GM13976 (cell line): ENCODE data around the gene COMTD1.
"Not testable (repeated sequence)": the region's sequence is repeated elsewhere in the genome, so short reads cannot be mapped to it uniquely, and the experiment has no call there.

Source experiments
- DNase-seq: peaks from one replicate; pipeline ENCODE4 v3.0.0; 2012; ENCODE audit warnings: low spot score
- in situ Hi-C: fragments of 300-500 bp; cut with MboI; formaldehyde crosslinking; loops from one replicate; pipeline ENCODE4 v1.12.0; 2022; ENCODE audit warnings: low sequenced_read_pairs, mixed read lengths, inconsistent platforms; ENCODE audit not compliant: unreplicated experiment
- TF ChIP-seq, protein P1 (sequence below): IDR thresholded peaks from 2 replicates; pipeline ENCODE4 v1.5.1; 2012; ENCODE audit warnings: borderline replicate concordance, mild to moderate bottlenecking; ENCODE audit not compliant: insufficient read depth; ENCODE audit errors: extremely low read depth, missing control alignments, control extremely low read depth

Gene COMTD1

DNA sequence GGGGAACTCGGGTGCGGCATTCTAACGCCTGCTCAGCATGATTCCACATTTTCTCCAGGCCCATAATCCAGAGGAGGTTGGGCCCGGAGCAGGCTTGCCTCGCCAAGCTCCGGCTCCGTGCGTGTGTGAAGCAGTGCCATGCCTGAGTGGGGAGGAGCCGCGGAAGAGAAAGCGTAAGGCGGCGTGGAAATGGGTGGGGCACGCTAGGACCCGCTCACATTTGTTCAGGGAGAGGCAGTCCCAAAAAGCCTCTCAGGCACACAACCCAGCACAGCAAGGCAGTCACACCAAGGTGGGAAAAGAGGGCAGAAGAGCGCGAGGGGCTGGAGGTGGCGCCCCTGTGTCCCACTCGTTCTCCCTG is 25.9 kb downstream of the COMTD1 start:
- in situ Hi-C loops = no loop called here

DNA sequence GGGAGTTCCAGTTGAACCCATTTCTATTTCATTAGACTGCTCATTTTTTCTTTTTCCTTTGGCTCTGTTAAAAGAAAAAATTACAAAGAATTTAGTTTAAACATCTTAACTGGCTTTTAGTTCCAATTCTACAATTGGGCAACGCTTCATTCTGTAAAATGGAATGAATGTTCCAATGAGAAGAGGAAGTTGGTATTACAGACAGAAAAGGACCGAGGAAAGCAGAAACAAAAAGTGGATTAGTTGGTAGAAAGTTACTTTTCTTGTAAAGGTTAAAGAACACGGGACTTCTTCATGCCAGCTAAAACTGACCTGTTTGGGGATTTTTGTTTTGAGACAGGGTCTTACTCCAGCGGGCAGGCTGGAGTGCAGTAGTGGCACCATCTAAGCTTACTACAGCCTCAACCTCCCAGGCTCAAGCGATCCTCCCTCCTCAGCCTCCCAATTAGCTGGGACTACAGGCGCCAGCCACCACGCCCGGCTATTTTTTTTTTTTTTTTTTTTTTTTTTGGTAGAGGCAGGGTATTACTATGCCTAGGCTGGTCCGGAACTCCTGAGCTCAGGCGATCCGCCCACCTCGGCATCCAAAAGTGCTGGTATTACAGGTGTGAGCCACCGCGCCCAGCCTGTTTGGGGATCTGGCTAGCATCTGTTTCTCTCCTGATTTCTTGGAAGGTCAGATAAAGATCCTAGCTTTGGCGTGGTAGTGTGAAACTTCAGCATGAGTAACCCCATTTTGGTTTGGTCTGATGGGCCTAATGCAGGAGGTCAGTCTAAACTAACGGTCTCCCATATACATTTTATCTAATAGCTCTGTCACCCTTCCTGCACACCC is 26.5 kb downstream of the COMTD1 start:
- no peak for DNase-seq
- in situ Hi-C loops = no loop called here
- TF ChIP-seq, protein P1, sequence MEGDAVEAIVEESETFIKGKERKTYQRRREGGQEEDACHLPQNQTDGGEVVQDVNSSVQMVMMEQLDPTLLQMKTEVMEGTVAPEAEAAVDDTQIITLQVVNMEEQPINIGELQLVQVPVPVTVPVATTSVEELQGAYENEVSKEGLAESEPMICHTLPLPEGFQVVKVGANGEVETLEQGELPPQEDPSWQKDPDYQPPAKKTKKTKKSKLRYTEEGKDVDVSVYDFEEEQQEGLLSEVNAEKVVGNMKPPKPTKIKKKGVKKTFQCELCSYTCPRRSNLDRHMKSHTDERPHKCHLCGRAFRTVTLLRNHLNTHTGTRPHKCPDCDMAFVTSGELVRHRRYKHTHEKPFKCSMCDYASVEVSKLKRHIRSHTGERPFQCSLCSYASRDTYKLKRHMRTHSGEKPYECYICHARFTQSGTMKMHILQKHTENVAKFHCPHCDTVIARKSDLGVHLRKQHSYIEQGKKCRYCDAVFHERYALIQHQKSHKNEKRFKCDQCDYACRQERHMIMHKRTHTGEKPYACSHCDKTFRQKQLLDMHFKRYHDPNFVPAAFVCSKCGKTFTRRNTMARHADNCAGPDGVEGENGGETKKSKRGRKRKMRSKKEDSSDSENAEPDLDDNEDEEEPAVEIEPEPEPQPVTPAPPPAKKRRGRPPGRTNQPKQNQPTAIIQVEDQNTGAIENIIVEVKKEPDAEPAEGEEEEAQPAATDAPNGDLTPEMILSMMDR = no peak

More for the DNA sequence above, 25.9 kb downstream of the COMTD1 start:
- TF ChIP-seq, protein P1 = no peak
- DNase-seq = peak; percentile 77

DNA sequence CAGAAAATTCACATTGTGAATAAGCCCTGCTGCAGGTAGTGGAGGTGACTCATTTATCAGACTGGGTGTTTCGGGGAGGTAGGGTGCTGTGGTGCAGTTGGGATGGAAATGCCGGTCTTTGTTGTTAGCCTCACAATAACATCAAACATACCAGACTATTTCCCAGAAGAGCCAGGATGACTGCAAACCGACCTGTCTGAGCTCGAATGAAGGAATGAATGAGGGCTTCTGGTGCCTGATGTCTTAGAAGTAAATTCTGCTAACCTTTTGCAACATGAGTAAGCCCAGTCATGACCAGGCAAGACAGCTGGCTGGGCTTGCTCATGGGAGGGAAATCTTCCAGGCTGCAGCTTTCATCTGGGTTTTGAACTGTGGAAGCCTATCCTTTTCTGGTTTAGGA is 27.6 kb downstream of the COMTD1 start:
- in situ Hi-C loops = no loop called here
- no peak for DNase-seq
- TF ChIP-seq, protein P1 = no peak

DNA sequence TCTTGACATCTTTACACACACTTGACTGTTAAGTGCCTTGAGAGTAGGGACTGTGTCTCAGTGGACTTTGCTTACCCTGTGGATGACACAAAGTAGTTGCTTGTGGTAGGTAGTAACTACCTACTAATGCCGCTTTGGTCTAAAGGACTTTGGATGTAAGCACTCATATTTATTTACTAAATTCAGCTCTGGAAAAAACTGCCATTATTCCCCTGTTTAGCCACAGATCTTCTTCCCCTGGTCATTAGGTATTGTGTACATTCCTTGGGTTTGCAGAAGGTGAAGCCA is 28.0 kb downstream of the COMTD1 start:
- in situ Hi-C loops = no loop called here
- TF ChIP-seq, protein P1 = no peak
- no peak for DNase-seq

DNA sequence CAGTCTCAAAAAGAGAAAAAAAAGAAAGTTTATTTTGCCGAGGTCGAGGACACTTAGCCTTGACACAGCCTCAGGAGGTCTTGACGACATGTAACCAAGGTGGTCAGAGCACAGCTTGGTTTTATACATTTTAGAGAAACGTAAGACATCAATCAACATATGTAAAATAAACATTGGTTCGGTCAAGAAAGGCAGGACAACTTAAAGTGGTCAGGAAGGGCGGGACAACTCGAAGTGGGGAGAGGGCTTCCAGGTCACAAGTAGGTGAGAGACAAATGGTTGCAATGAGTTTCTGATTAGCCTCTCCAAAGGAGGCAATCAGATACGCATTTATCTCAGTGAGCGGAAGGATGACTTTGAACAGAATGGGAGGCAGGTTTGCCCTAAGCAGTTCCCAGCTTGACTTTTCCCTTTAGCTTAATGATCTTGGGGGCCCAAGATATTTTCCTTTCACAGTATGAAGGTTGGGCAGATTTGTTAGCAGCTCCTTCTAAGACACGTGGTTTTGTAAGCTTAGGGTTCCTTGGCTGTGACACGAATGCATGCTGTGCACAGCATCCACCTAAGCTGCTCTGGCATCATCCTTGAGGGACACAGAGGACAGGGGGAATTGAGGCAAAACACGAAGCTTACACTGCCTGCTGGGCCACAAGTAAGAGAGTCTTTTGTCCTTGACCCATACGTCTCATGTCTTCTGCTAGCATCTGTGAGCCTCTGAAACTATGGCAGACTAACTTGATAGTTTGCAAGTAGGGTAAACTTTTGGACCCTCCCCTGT is 28.5 kb downstream of the COMTD1 start:
- DNase-seq = no peak
- in situ Hi-C loops = no loop called here
- TF ChIP-seq, protein P1 = no peak

DNA sequence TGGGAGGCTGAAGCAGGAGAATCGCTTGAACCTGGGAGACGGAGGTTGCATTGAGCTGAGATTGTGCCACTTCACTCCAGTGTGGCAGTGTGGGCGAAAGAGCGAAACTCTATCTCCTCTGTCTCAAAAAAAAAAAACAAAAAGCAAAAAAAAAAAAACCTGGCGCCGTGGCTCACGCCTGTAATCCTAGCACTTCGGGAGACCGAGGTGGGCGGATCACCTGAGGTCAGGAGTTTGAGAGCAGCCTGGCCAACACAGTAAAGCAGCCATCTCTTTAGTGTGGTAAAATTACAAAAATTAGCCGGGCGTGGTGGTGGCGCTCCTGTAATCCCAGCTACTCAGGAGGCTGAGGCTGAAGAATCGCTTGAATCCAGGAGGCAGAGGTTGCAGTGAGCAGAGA is 29.1 kb downstream of the COMTD1 start:
- DNase-seq, in situ Hi-C loops: not testable (repeated sequence)

DNA sequence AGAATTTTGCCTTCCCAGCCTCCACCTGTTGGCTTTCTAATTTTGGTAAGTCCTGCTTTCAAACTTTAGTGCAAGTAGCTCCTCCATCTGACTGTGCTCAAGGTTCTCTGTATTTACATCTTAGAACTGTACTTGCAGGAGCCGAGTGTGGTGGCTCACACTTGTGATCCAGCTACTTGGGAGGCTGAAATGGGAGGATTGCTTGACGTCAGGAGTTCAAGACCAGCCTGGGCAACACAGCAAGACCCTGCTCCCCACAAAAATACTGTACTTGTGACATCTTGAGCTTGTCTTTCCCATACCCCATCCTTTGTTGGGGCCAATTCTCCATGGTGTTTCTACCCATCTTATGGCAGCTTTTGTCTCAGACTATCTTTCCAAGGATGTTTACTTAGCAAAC is 29.8 kb downstream of the COMTD1 start:
- in situ Hi-C loops = no loop called here
- TF ChIP-seq, protein P1 = no peak
- DNase-seq = no peak
